ENCODE data around the gene OR4F3.
"Not testable (repeated sequence)": the region's sequence is repeated elsewhere in the genome, so short reads cannot be mapped to it uniquely, and the experiment has no call there.

Gene OR4F3

GRCh38 chr5:181366968-181367367 lies at the start of gene OR4F3:
Gene OR4F3, plus strand, starts transcription at chr5:181367268.
- not testable (repeated sequence) for DNase-seq

Data from NCI-H1930 (cell line).